Colonic mucosa (tissue), 4 donors: ENCODE results near the gene CACHD1. TPM values are rescaled to one million over a fixed set of nuclear protein-coding genes. Genes with fewer than 3 reads are reported as not detected.

Experiments
- DNase-seq: peaks from one replicate; pipeline ENCODE4 v3.0.0-alpha.2; 2020
- H3K27ac ChIP-seq: fragments of 200-600 bp; one replicate; pipeline ENCODE4 v1.8.0; 2021
- H3K27me3 ChIP-seq: fragments of 200-600 bp; one replicate; pipeline ENCODE4 v1.8.0; 2021
- H3K36me3 ChIP-seq: fragments of 200-600 bp; one replicate; pipeline ENCODE4 v1.8.0; 2021
- H3K4me1 ChIP-seq: fragments of 200-600 bp; one replicate; pipeline ENCODE4 v1.8.0; 2021; ENCODE audit warnings: mild to moderate bottlenecking
- H3K4me3 ChIP-seq: fragments of 200-600 bp; one replicate; pipeline ENCODE4 v1.8.0; 2021
- H3K9ac ChIP-seq, 2 donors: one replicate each; pipeline ENCODE4 v1.7.0; 2013; ENCODE audit warnings: control low read depth in 2 of 2, low read depth in 2 of 2, low read length in 2 of 2
- H3K9me3 ChIP-seq: fragments of 200-600 bp; one replicate; pipeline ENCODE4 v1.8.0; 2021
- intact Hi-C: fragments of 100-400 bp; cut with DNase I; formaldehyde crosslinking; loops from one replicate; pipeline ENCODE4 v1.14.1; 2022
- total RNA-seq, 2 donors: library from RNA; stranded (reverse); fragmentation: NEBNext Ultra II Directional in 1 of 2; extraction: Animal tissue kit (Norgen Biotek cat#: 25700) in 1 of 2; gene quantifications; one replicate each; pipeline ENCODE4 v1.2.1, GENCODE V29; 2021
- TF ChIP-seq, protein P1 (sequence below): fragments of 200-600 bp; IDR thresholded peaks from one replicate; pipeline ENCODE4 v1.8.0; 2022; ENCODE audit warnings: antibody characterized with exemption, mild to moderate bottlenecking
- donor health status: healthy.
- donor health status: DM: no; HTN: no; CAD: no.
- donor health status: DM: no; HTN: no; CAD: no.

Gene CACHD1
- total RNA-seq, 2 donors from 2014 or later = 1.5 to 2.0 TPM

- H3K27ac ChIP-seq = no peak overlapping the region
- TF ChIP-seq, protein P1, sequence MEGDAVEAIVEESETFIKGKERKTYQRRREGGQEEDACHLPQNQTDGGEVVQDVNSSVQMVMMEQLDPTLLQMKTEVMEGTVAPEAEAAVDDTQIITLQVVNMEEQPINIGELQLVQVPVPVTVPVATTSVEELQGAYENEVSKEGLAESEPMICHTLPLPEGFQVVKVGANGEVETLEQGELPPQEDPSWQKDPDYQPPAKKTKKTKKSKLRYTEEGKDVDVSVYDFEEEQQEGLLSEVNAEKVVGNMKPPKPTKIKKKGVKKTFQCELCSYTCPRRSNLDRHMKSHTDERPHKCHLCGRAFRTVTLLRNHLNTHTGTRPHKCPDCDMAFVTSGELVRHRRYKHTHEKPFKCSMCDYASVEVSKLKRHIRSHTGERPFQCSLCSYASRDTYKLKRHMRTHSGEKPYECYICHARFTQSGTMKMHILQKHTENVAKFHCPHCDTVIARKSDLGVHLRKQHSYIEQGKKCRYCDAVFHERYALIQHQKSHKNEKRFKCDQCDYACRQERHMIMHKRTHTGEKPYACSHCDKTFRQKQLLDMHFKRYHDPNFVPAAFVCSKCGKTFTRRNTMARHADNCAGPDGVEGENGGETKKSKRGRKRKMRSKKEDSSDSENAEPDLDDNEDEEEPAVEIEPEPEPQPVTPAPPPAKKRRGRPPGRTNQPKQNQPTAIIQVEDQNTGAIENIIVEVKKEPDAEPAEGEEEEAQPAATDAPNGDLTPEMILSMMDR = no peak
- H3K4me1 ChIP-seq = no peaks in the 10 kb centered on the region
- DNase-seq = no peak
- no peaks in the 10 kb centered on the region for H3K27me3 ChIP-seq
- no peaks in the 10 kb centered on the region for H3K9me3 ChIP-seq
- intact Hi-C loops = no loop called here
- no peaks in the 10 kb centered on the region for H3K36me3 ChIP-seq
- H3K4me3 ChIP-seq = no peak overlapping the region
- no peak overlapping the region for H3K9ac ChIP-seq
Observed at GRCh38 chr1:64488862-64489261, 18.9 kb downstream of the CACHD1 start.

GRCh38 chr1:64489707-64490106 is 19.8 kb downstream of the CACHD1 start:
- Histone ChIP-seq H3K4me3 (no peak overlapping the region), H3K4me1 (no peaks in the 10 kb centered on the region), H3K27me3 (no peaks in the 10 kb centered on the region), H3K27ac (no peak overlapping the region), H3K9me3 (no peaks in the 10 kb centered on the region), H3K9ac (no peak overlapping the region), H3K36me3 (no peaks in the 10 kb centered on the region)
- no peak for DNase-seq
- intact Hi-C loops = loop anchor here (10.0 kb wide), 1 partner anchor 185 kb away; no protein-coding TSS in a partner anchor
- TF ChIP-seq, protein P1 = no peak

GRCh38 chr1:64490213-64490818 is 20.4 kb downstream of the CACHD1 start:
- Histone ChIP-seq H3K27ac (no peak overlapping the region), H3K9ac (no peak overlapping the region), H3K4me1 (no peaks in the 10 kb centered on the region), H3K4me3 (no peak overlapping the region), H3K36me3 (no peaks in the 10 kb centered on the region), H3K27me3 (no peaks in the 10 kb centered on the region), H3K9me3 (no peaks in the 10 kb centered on the region)
- DNase-seq = no peak
- TF ChIP-seq, protein P1 = no peak
- intact Hi-C loops = loop anchor here (10.0 kb wide), 1 partner anchor 184 kb away; no protein-coding TSS in a partner anchor

- Histone ChIP-seq H3K27me3 (no peaks in the 10 kb centered on the region), H3K4me1 (no peaks in the 10 kb centered on the region), H3K9ac (no peak overlapping the region), H3K36me3 (no peaks in the 10 kb centered on the region), H3K27ac (no peak overlapping the region), H3K9me3 (no peaks in the 10 kb centered on the region), H3K4me3 (no peak overlapping the region)
- no peak for DNase-seq
- TF ChIP-seq, protein P1 = no peak
- intact Hi-C loops = loop anchor here (10.0 kb wide), 1 partner anchor 182 kb away; no protein-coding TSS in a partner anchor
Observed at GRCh38 chr1:64492424-64492823, 22.5 kb downstream of the CACHD1 start.

GRCh38 chr1:64493831-64494230 is 23.9 kb downstream of the CACHD1 start:
- TF ChIP-seq, protein P1 = no peak
- Histone ChIP-seq H3K9me3 (no peaks in the 10 kb centered on the region), H3K4me1 (no peaks in the 10 kb centered on the region), H3K27ac (no peak overlapping the region), H3K9ac (no peak overlapping the region), H3K36me3 (no peaks in the 10 kb centered on the region), H3K4me3 (no peak overlapping the region), H3K27me3 (no peaks in the 10 kb centered on the region)
- intact Hi-C loops = loop anchor here (10.0 kb wide), 1 partner anchor 181 kb away; no protein-coding TSS in a partner anchor
- no peak for DNase-seq
